ENCODE results near the gene TEDDM1. TPM values are rescaled to one million over a fixed set of nuclear protein-coding genes. Genes with fewer than 3 reads are reported as not detected.

Gene TEDDM1
- total and polyA plus RNA-seq, 2 of the 13 experiments (the other 11 are each of a cell fraction or from before 2014, with no cell fraction given): not detected

- TF ChIP-seq ZBTB37 (CRISPR knock-in tag; IDR thresholded peaks at IDR 0.05) (no peak), MAFF (IDR thresholded peaks at IDR 0.05; ENCODE audit: low read depth, low read length) (no peak), ATRX (CRISPR knock-in tag; IDR thresholded peaks at IDR 0.05; ENCODE audit: borderline replicate concordance) (no peak), ZNF7 (CRISPR knock-in tag; IDR thresholded peaks at IDR 0.05) (no peak), ZNF558 (CRISPR knock-in tag; IDR thresholded peaks at IDR 0.05; ENCODE audit: borderline replicate concordance) (peak; percentile 73; the same call in 1 of the 2 replicates), ZFX (CRISPR knock-in tag; IDR thresholded peaks at IDR 0.05; ENCODE audit: low read depth) (peak; percentile 96), RCOR2 (CRISPR knock-in tag; IDR thresholded peaks at IDR 0.05) (no peak), ZNF468 (CRISPR knock-in tag; IDR thresholded peaks at IDR 0.05) (peak; percentile 87; the same call in 1 of the 2 replicates), CCAR2 (optimal IDR thresholded peaks at IDR 0.05; ENCODE audit: low read depth, low read length) (no peak), NBN (conservative IDR thresholded peaks at IDR 0.05) (no peak), LRRFIP1 (CRISPR knock-in tag; conservative IDR thresholded peaks at IDR 0.05) (peak; percentile 77; the same call in 1 of the 2 replicates), MYC (CRISPR knock-in tag; IDR thresholded peaks at IDR 0.05; ENCODE audit: borderline replicate concordance) (no peak), STAT6 (CRISPR knock-in tag; IDR thresholded peaks at IDR 0.05; ENCODE audit: borderline replicate concordance) (no peak; the same call in 1 of the 2 replicates), GATAD2A (CRISPR knock-in tag; IDR thresholded peaks at IDR 0.05) (0 out of 2 replicates have a peak, but pooled peaks have one; percentile 9)
These were observed 9.0 kb downstream of the TEDDM1 start, which contains the start of gene GLUL (continued) for GRCh38 chr1:182391362-182392049.
